H1 (cell line): ENCODE data around the gene IL36G.

ENCODE experiments used
- CEBPB ChIP-seq: IDR thresholded peaks from 2 replicates; pipeline ENCODE4 v1.6.1; 2012; ENCODE audit warnings: low read depth, low read length
- CREB1 ChIP-seq: IDR thresholded peaks from 2 replicates; pipeline ENCODE4 v1.6.1; 2012; ENCODE audit warnings: inconsistent platforms
- CTCF ChIP-seq, 3 experiments: IDR thresholded peaks; 1 replicate in 2 of 3; 2 replicates in 1 of 3; pipeline versions ENCODE4 v1.5.1 to v1.6.1; 2011; ENCODE audit warnings: low read length in 3 of 3, mild to moderate bottlenecking in 3 of 3, inconsistent platforms in 2 of 3, low read depth in 1 of 3, moderate library complexity in 1 of 3; ENCODE audit not compliant: insufficient read depth in 1 of 3; ENCODE audit errors: control extremely low read depth in 1 of 3
- EP300 ChIP-seq, 2 experiments: IDR thresholded peaks; 1 replicate in 1 of 2; 2 replicates in 1 of 2; pipeline ENCODE4 v1.6.1; 2011 to 2012; ENCODE audit warnings: low read depth in 2 of 2, low read length in 2 of 2, mild to moderate bottlenecking in 2 of 2, borderline replicate concordance in 1 of 2, inconsistent platforms in 1 of 2, moderate library complexity in 1 of 2
- EZH2 ChIP-seq: fragments of 200-600 bp; sonication (generic); IDR thresholded peaks from 2 replicates; pipeline ENCODE4 v1.7.1; 2012; ENCODE audit warnings: low read depth, mild to moderate bottlenecking, moderate library complexity, low read length, inconsistent platforms; ENCODE audit not compliant: severe bottlenecking
- HDAC2 ChIP-seq, 2 experiments: fragments of 300-600 bp in 1 of 2; sonication (generic) in 1 of 2; IDR thresholded peaks; 2 replicates each; pipeline ENCODE4 v1.6.1; 2011 to 2012; ENCODE audit warnings: low read depth in 2 of 2, low read length in 2 of 2, mild to moderate bottlenecking in 2 of 2, moderate library complexity in 2 of 2, borderline replicate concordance in 1 of 2, inconsistent platforms in 1 of 2
- HDAC6 ChIP-seq: IDR thresholded peaks from one replicate; pipeline ENCODE4 v1.7.1; 2012; ENCODE audit warnings: low read depth, mild to moderate bottlenecking, inconsistent platforms, low read length, moderate library complexity
- MAX ChIP-seq: IDR thresholded peaks from 2 replicates; pipeline ENCODE4 v1.6.1; 2012; ENCODE audit warnings: inconsistent platforms
- RFX5 ChIP-seq: IDR thresholded peaks from 2 replicates; pipeline ENCODE4 v1.6.1; 2011; ENCODE audit warnings: low read depth, low read length, improper control_type of control experiment, borderline replicate concordance
- SIX5 ChIP-seq: IDR thresholded peaks from 2 replicates; pipeline ENCODE4 v1.6.1; 2011; ENCODE audit warnings: mild to moderate bottlenecking, low read depth, low read length
- SP1 ChIP-seq: IDR thresholded peaks from 2 replicates; pipeline ENCODE4 v1.6.1; 2011; ENCODE audit warnings: low read depth, low read length
- SP2 ChIP-seq: IDR thresholded peaks from 2 replicates; pipeline ENCODE4 v1.6.1; 2012; ENCODE audit warnings: mild to moderate bottlenecking, low read length, inconsistent platforms
- TAF1 ChIP-seq: IDR thresholded peaks from 2 replicates; pipeline ENCODE4 v1.6.1; 2011; ENCODE audit warnings: mild to moderate bottlenecking, low read depth, low read length
- ZNF274 ChIP-seq: IDR thresholded peaks from 2 replicates; pipeline ENCODE4 v1.7.0; 2012; ENCODE audit warnings: low read length, borderline replicate concordance; ENCODE audit errors: extremely low read depth

GRCh38 chr2:112977559-112978056, at the start of gene IL36G:
- TF ChIP-seq SP2, result no peak
- TF ChIP-seq CTCF (IDR thresholded peaks at IDR 0.05; ENCODE audit: control extremely low read depth in 1 of 3, insufficient read depth in 1 of 3, low read depth in 1 of 3, low read length in 3 of 3), result no peak
- TF ChIP-seq EZH2, result no peak
- no peak for TF ChIP-seq HDAC6
- TF ChIP-seq MAX, result no peak
- no peak for TF ChIP-seq EP300 (IDR thresholded peaks at IDR 0.05; ENCODE audit: borderline replicate concordance in 1 of 2, low read depth in 2 of 2, low read length in 2 of 2)
- TF ChIP-seq CREB1, result no peak
- TF ChIP-seq ZNF274, result no peak
- no peak for TF ChIP-seq CEBPB
- no peak for TF ChIP-seq TAF1
- no peak for TF ChIP-seq SP1
- TF ChIP-seq HDAC2 (IDR thresholded peaks at IDR 0.05; ENCODE audit: borderline replicate concordance in 1 of 2, low read depth in 2 of 2, low read length in 2 of 2), result no peak
- no peak for TF ChIP-seq RFX5
- TF ChIP-seq SIX5, result no peak
